GM23338 (cell line): Measurements from ENCODE around the gene CLCN6. TPM values are rescaled to one million over a fixed set of nuclear protein-coding genes. Genes with fewer than 3 reads are reported as not detected.
A peak's percentile ranks its signal among the peaks of the same experiment; 100 is the strongest.

ENCODE experiments used
- ATAC-seq: fragments of 200-7000 bp; cut with Tn5 transposase; 3 replicates; pipeline ENCODE4 v1.9.1; 2020
- DNase-seq: peaks from one replicate; pipeline ENCODE4 v3.0.0-alpha.2; 2015; ENCODE audit warnings: low spot score
- H2AFZ ChIP-seq: fragments of 200-600 bp; sonication (generic); 2 replicates; pipeline ENCODE4 v1.8.0; 2016; ENCODE audit warnings: antibody characterized with exemption, mild to moderate bottlenecking, moderate library complexity
- H3F3A ChIP-seq: fragments of 200-600 bp; sonication (generic); replicated peaks from 2 replicates; pipeline ENCODE4 v1.8.0; 2017; ENCODE audit warnings: antibody characterized with exemption, mixed run types, low read depth
- H3K27ac ChIP-seq: fragments of 200-600 bp; sonication (generic); 2 replicates; pipeline ENCODE4 v1.6.1; 2016; ENCODE audit warnings: low read depth
- H3K27me3 ChIP-seq: fragments of 200-600 bp; sonication (generic); 2 replicates; pipeline ENCODE4 v1.8.0; 2016; ENCODE audit warnings: mild to moderate bottlenecking, mixed run types, moderate library complexity; ENCODE audit not compliant: insufficient read depth
- H3K36me3 ChIP-seq: fragments of 200-600 bp; sonication (generic); 2 replicates; pipeline ENCODE4 v1.8.0; 2016; ENCODE audit warnings: mild to moderate bottlenecking; ENCODE audit not compliant: insufficient read depth
- H3K4me1 ChIP-seq: fragments of 200-600 bp; sonication (generic); 2 replicates; pipeline ENCODE4 v1.8.0; 2016; ENCODE audit warnings: mild to moderate bottlenecking, moderate library complexity; ENCODE audit not compliant: insufficient read depth
- H3K4me2 ChIP-seq: fragments of 200-600 bp; sonication (generic); 2 replicates; pipeline ENCODE4 v1.7.1; 2017; ENCODE audit warnings: mixed run types
- H3K4me3 ChIP-seq: fragments of 200-600 bp; sonication (generic); 2 replicates; pipeline ENCODE4 v1.6.1; 2016; ENCODE audit warnings: mixed run types
- H3K79me2 ChIP-seq: fragments of 200-600 bp; sonication (generic); replicated peaks from 2 replicates; pipeline ENCODE4 v1.8.0; 2017; ENCODE audit warnings: mild to moderate bottlenecking; ENCODE audit not compliant: insufficient read depth
- H3K9me2 ChIP-seq: fragments of 200-600 bp; sonication (generic); 2 replicates; pipeline ENCODE4 v1.8.0; 2017; ENCODE audit not compliant: insufficient read depth
- H4K20me1 ChIP-seq: fragments of 200-600 bp; sonication (generic); replicated peaks from 2 replicates; pipeline ENCODE4 v1.8.0; 2017; ENCODE audit warnings: mild to moderate bottlenecking; ENCODE audit not compliant: insufficient read depth
- H3K27ac Mint-ChIP-seq: 2 replicates; pipeline ENCODE4 v1.8.0; 2020; ENCODE audit warnings: inconsistent platforms, mild to moderate bottlenecking, moderate library complexity, mixed read lengths
- H3K27me3 Mint-ChIP-seq: 3 replicates; pipeline ENCODE4 v1.8.0; 2022; ENCODE audit warnings: low read depth, mild to moderate bottlenecking, moderate library complexity, mixed read lengths, inconsistent platforms; ENCODE audit not compliant: insufficient read depth, poor library complexity
- H3K36me3 Mint-ChIP-seq: 3 replicates; pipeline ENCODE4 v1.8.0; 2021; ENCODE audit warnings: low read depth, mild to moderate bottlenecking, inconsistent platforms, moderate library complexity, mixed read lengths
- H3K4me1 Mint-ChIP-seq: 3 replicates; pipeline ENCODE4 v1.8.0; 2020; ENCODE audit warnings: mild to moderate bottlenecking, inconsistent platforms, mixed read lengths
- H3K4me3 Mint-ChIP-seq: 3 replicates; pipeline ENCODE4 v1.8.0; 2021; ENCODE audit warnings: moderate library complexity, mild to moderate bottlenecking, inconsistent platforms, mixed read lengths
- H3K9me3 Mint-ChIP-seq: 3 replicates; pipeline ENCODE4 v1.8.0; 2020; ENCODE audit warnings: moderate library complexity, mild to moderate bottlenecking, inconsistent platforms, mixed read lengths
- CREB1 ChIP-seq: fragments of 250-450 bp; sonication (Bioruptor Pico); IDR thresholded peaks from 2 replicates; pipeline ENCODE4 v1.5.0; 2020; ENCODE audit warnings: low read depth, mild to moderate bottlenecking, moderate library complexity
- CTCF ChIP-seq, 2 experiments: fragments of 200-600 bp in 1 of 2; sonication (generic) in 1 of 2; conservative IDR thresholded peaks; 2 replicates each; pipeline versions ENCODE4 v1.5.1 to v1.6.1; 2016 to 2017; ENCODE audit warnings: antibody characterized with exemption in 2 of 2, low read depth in 2 of 2, mild to moderate bottlenecking in 2 of 2, moderate library complexity in 1 of 2
- ETS1 ChIP-seq: IDR thresholded peaks from 2 replicates; pipeline ENCODE4 v1.6.1; 2016; ENCODE audit warnings: antibody characterized with exemption
- EZH2 ChIP-seq: fragments of 200-600 bp; sonication (generic); IDR thresholded peaks from one replicate; pipeline ENCODE4 v1.8.0; 2017; ENCODE audit warnings: antibody characterized with exemption, mild to moderate bottlenecking, low read depth; ENCODE audit not compliant: unreplicated experiment
- EZH2phosphoT487 ChIP-seq: fragments of 200-600 bp; sonication (generic); IDR thresholded peaks from one replicate; pipeline ENCODE4 v1.8.1; 2018; ENCODE audit warnings: antibody characterized with exemption; ENCODE audit not compliant: unreplicated experiment
- JUNB ChIP-seq: IDR thresholded peaks from one replicate; pipeline ENCODE4 v1.6.1; 2016; ENCODE audit warnings: antibody characterized with exemption; ENCODE audit not compliant: unreplicated experiment
- NANOG ChIP-seq: IDR thresholded peaks from 2 replicates; pipeline ENCODE4 v1.6.1; 2016; ENCODE audit warnings: antibody characterized with exemption, borderline replicate concordance
- POLR2AphosphoS5 ChIP-seq: IDR thresholded peaks from 2 replicates; pipeline ENCODE4 v1.6.1; 2016; ENCODE audit warnings: antibody characterized with exemption, low read depth
- REST ChIP-seq: IDR thresholded peaks from one replicate; pipeline ENCODE4 v1.6.1; 2018; ENCODE audit warnings: antibody characterized with exemption; ENCODE audit not compliant: unreplicated experiment
- STAT1 ChIP-seq: IDR thresholded peaks from one replicate; pipeline ENCODE4 v1.6.1; 2016; ENCODE audit warnings: antibody characterized with exemption; ENCODE audit not compliant: unreplicated experiment
- ZNF114 ChIP-seq: fragments of 250-450 bp; sonication (Bioruptor Pico); IDR thresholded peaks from 2 replicates; pipeline ENCODE4 v1.5.0; 2020; ENCODE audit warnings: mild to moderate bottlenecking, moderate library complexity
- ZNF331 ChIP-seq: fragments of 250-450 bp; sonication (Bioruptor Pico); IDR thresholded peaks from 2 replicates; pipeline ENCODE4 v1.5.0; 2020; ENCODE audit warnings: low read depth, mild to moderate bottlenecking, moderate library complexity
- polyA plus RNA-seq: library from polyadenylated mRNA; unstranded; fragments of >200 nt; fragmentation: Nextera tagmentation; extraction: Ambion mirVana; gene quantifications from 2 replicates; pipeline ENCODE4 v1.2.1, GENCODE V29; 2016
- total RNA-seq: library from RNA; depleted of rRNA; stranded (reverse); fragments of >200 nt; shearing (Covaris generic); gene quantifications from 2 replicates; pipeline ENCODE4 v1.2.3, GENCODE V29; 2014

CLCN6 gene
- total and polyA plus RNA-seq, 2 experiments from 2014 or later: 16.0 to 22.6 TPM

GRCh38 chr1:11822091-11822490, 16.1 kb downstream of the CLCN6 start:
- Histone ChIP-seq H3K4me2 (no peak overlapping the region), H3K36me3 (peaks cover 28% of the 10 kb centered on the region), H3K4me1 (no peaks in the 10 kb centered on the region), H4K20me1 (peaks cover 10% of the 10 kb centered on the region), H3K9me2 (no peaks in the 10 kb centered on the region), H3K27me3 (no peaks in the 10 kb centered on the region), H3K27ac (no peak overlapping the region), H3K4me3 (no peak overlapping the region), H3K79me2 (no peaks in the 10 kb centered on the region), H2AFZ (no peak overlapping the region), H3F3A (0 out of 2 replicates have a peak, but pooled peaks cover 8% of the 10 kb centered on the region)
- Mint-ChIP-seq H3K36me3 (peaks cover 44% of the 10 kb centered on the region), H3K9me3 (no peaks in the 10 kb centered on the region), H3K4me1 (no peaks in the 10 kb centered on the region), H3K4me3 (no peak overlapping the region), H3K27me3 (no peaks in the 10 kb centered on the region), H3K27ac (no peak overlapping the region)
- ATAC-seq (no peak), DNase-seq (no peak)
- no peak for TF ChIP-seq ETS1

GRCh38 chr1:11823366-11824137, 17.6 kb downstream of the CLCN6 start:
- no peaks in the 10 kb centered on the region for H3K9me2 ChIP-seq
- no peaks in the 10 kb centered on the region for H3K27me3 ChIP-seq
- ATAC-seq (no peak), DNase-seq (peak; percentile 9)
- peaks cover 6% of the 10 kb centered on the region; the same call in 1 of the 2 replicates for H4K20me1 ChIP-seq
- no peak overlapping the region for H3K4me3 Mint-ChIP-seq
- 0 out of 2 replicates have a peak, but pooled peaks cover 8% of the 10 kb centered on the region for H3F3A ChIP-seq
- H3K4me1 Mint-ChIP-seq: no peaks in the 10 kb centered on the region
- no peak overlapping the region for H2AFZ ChIP-seq
- no peak overlapping the region for H3K27ac ChIP-seq
- no peaks in the 10 kb centered on the region for H3K27me3 Mint-ChIP-seq
- no peak overlapping the region for H3K4me2 ChIP-seq
- peaks cover 52% of the 10 kb centered on the region for H3K36me3 Mint-ChIP-seq
- no peaks in the 10 kb centered on the region for H3K4me1 ChIP-seq
- H3K36me3 ChIP-seq: peaks cover 29% of the 10 kb centered on the region
- H3K79me2 ChIP-seq: no peaks in the 10 kb centered on the region
- no peak overlapping the region for H3K27ac Mint-ChIP-seq
- no peaks in the 10 kb centered on the region for H3K9me3 Mint-ChIP-seq
- no peak overlapping the region for H3K4me3 ChIP-seq
- TF ChIP-seq EZH2phosphoT487: no peak
- no peak for TF ChIP-seq EZH2
- TF ChIP-seq CREB1 (CRISPR knock-in tag): no peak
- TF ChIP-seq ETS1: no peak
- TF ChIP-seq ZNF331 (CRISPR knock-in tag): no peak
- no peak for TF ChIP-seq ZNF114 (CRISPR knock-in tag)
- TF ChIP-seq STAT1: no peak
- no peak for TF ChIP-seq POLR2AphosphoS5
- no peak for TF ChIP-seq JUNB
- no peak for TF ChIP-seq NANOG
- no peak for TF ChIP-seq CTCF (conservative IDR thresholded peaks at IDR 0.05; ENCODE audit: low read depth in 2 of 2)
- no peak for TF ChIP-seq REST
